Esophagus muscularis mucosa (tissue), 4 donors: Measurements from ENCODE around the gene SLC16A11.

ENCODE experiments used
- CTCF ChIP-seq, 3 experiments: fragments of 200-600 bp in 2 of 3; fragments of 450-650 bp in 1 of 3; sonication (generic) in 2 of 3; IDR thresholded peaks; one replicate each; pipeline ENCODE4 v1.5.1; 2017 to 2019; ENCODE audit warnings: antibody characterized with exemption in 3 of 3, mild to moderate bottlenecking in 2 of 3, moderate library complexity in 1 of 3
- EP300 ChIP-seq: sonication (generic); formaldehyde crosslinking; IDR thresholded peaks from one replicate; pipeline ENCODE4 v1.6.1; 2017; ENCODE audit warnings: antibody characterized with exemption
- POLR2A ChIP-seq: fragments of 450-650 bp; IDR thresholded peaks from one replicate; pipeline ENCODE4 v1.6.1; 2017; ENCODE audit warnings: antibody characterized with exemption, moderate library complexity, mild to moderate bottlenecking, low read depth
- POLR2AphosphoS5 ChIP-seq, 2 donors: sonication (generic); formaldehyde crosslinking; IDR thresholded peaks; one replicate each; pipeline ENCODE4 v1.6.1; 2017; ENCODE audit warnings: antibody characterized with exemption in 2 of 2

GRCh38 chr17:7060165-7060891 lies 16.4 kb upstream of the SLC16A11 start:
- TF ChIP-seq CTCF (IDR thresholded peaks at IDR 0.05) (no peak), POLR2A (no peak), EP300 (no peak), POLR2AphosphoS5 (IDR thresholded peaks at IDR 0.05) (no peak)
